ENCODE data around the gene TGFBR3. TPM values are rescaled to one million over a fixed set of nuclear protein-coding genes. Genes with fewer than 3 reads are reported as not detected.

The TGFBR3 gene
- total RNA-seq, 1 experiment from 2014 or later, result 3.1 TPM

DNA sequence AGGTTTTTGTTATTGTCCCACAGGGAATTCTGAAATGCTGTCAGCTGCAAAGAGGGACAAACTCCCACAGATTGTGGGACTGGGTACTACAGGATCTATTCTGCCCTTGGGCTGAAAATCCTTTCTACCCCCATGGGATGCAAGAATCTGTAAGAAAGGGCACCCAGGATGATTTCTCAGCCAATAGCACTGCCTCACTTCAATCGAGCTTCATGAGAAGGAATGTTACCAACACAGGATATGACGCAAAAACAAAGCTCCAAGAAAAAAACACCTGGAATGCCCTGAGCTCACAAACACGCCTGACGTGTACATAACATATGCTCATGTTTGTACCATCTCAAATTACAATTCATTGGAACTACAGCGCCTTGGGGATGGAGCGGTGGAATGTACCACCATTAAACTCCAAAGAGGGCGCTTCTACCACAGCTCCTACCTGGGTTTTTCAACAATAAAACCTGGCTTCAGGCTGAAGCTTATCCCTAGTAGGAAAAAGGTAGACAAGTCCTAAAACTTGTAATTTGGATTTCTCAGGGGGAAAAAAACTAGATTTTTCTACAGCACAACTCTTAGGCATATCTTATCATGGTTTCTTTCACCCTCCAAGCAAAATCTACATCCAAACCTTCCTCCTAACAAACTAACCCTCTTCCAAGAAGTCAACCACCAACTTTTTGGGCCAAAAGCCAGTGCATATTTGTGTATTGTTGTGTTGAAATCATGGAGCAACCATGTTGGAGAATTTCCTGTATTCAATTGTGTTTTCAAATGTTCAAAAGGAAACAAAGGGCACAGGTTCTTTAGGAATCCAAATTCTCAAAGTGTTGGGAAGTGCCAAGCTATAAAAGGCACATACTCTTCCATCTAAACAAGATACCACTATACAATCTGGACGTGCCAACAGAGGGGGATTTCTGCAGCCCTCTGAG, 78.9 kb downstream of the TGFBR3 start:
- intact Hi-C loops (cut with micrococcal nuclease; ENCODE audit: unreplicated experiment), result no loop called here
- ChIA-PET POLR2A (ENCODE audit: low non-redundant PET) (no interaction called here), CTCF (no interaction called here)
- Histone ChIP-seq H3K36me3 (ENCODE audit: insufficient read depth, low read length, poor library complexity, severe bottlenecking) (no peaks in the 10 kb centered on the region), H3K4me1 (ENCODE audit: insufficient read depth, low read length, poor library complexity, severe bottlenecking) (peaks cover 42% of the 10 kb centered on the region), H3K9me3 (ENCODE audit: low read depth, low read length, poor library complexity, severe bottlenecking) (no peaks in the 10 kb centered on the region), H3K4me3 (ENCODE audit: low read depth, low read length, poor library complexity, severe bottlenecking) (no peak overlapping the region), H3K27me3 (replicated peaks; ENCODE audit: insufficient read depth, low read depth, low read length, poor library complexity) (no peaks in the 10 kb centered on the region), H3K27ac (ENCODE audit: low read depth, low read length, poor library complexity, severe bottlenecking) (no peak overlapping the region)
- TF ChIP-seq EZH2 (IDR thresholded peaks at IDR 0.05; ENCODE audit: borderline replicate concordance, low read depth, low read length, poor library complexity, severe bottlenecking), result no peak
- TF ChIP-seq, protein P1, sequence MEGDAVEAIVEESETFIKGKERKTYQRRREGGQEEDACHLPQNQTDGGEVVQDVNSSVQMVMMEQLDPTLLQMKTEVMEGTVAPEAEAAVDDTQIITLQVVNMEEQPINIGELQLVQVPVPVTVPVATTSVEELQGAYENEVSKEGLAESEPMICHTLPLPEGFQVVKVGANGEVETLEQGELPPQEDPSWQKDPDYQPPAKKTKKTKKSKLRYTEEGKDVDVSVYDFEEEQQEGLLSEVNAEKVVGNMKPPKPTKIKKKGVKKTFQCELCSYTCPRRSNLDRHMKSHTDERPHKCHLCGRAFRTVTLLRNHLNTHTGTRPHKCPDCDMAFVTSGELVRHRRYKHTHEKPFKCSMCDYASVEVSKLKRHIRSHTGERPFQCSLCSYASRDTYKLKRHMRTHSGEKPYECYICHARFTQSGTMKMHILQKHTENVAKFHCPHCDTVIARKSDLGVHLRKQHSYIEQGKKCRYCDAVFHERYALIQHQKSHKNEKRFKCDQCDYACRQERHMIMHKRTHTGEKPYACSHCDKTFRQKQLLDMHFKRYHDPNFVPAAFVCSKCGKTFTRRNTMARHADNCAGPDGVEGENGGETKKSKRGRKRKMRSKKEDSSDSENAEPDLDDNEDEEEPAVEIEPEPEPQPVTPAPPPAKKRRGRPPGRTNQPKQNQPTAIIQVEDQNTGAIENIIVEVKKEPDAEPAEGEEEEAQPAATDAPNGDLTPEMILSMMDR (conservative IDR thresholded peaks at IDR 0.05; ENCODE audit: low read depth, low read length), result no peak
- DNase-seq (ENCODE audit: low spot score), result peak; percentile 51
- BruUV-seq (replicated peaks), result no TSS peak

DNA sequence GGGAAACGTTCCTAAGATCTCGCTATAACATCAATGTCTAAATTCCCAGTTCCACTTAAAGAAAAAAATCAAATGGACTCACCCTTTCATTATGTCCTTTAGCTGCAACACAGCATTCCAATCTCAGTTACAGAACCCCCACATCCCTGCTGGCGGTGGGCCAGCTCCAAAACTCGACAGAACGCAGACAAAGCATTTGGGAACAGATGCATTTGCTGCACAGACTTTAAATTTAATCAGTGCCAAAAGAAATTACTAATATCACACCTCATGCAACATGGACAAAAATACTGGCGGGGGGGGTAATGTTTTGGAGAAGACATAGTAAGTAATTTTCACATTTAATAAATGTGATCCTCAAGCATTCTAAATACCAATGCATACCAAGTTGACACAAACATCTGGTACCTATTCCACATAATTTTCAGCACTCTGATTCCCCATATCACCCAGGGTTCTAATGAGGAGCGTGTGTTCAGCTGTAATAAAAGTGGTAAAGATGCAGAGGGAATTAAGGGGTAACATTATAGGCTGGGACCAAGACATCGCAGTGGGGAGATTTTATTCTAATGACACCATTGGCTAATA, 79.7 kb downstream of the TGFBR3 start:
- ChIA-PET CTCF (no interaction called here), POLR2A (ENCODE audit: low non-redundant PET) (no interaction called here)
- TF ChIP-seq, protein P1 (conservative IDR thresholded peaks at IDR 0.05; ENCODE audit: low read depth, low read length), result no peak
- TF ChIP-seq EZH2 (IDR thresholded peaks at IDR 0.05; ENCODE audit: borderline replicate concordance, low read depth, low read length, poor library complexity, severe bottlenecking), result no peak
- BruUV-seq (replicated peaks), result no TSS peak
- Histone ChIP-seq H3K9me3 (ENCODE audit: low read depth, low read length, poor library complexity, severe bottlenecking) (no peaks in the 10 kb centered on the region), H3K27me3 (replicated peaks; ENCODE audit: insufficient read depth, low read depth, low read length, poor library complexity) (no peaks in the 10 kb centered on the region), H3K36me3 (ENCODE audit: insufficient read depth, low read length, poor library complexity, severe bottlenecking) (no peaks in the 10 kb centered on the region), H3K27ac (ENCODE audit: low read depth, low read length, poor library complexity, severe bottlenecking) (no peak overlapping the region), H3K4me3 (ENCODE audit: low read depth, low read length, poor library complexity, severe bottlenecking) (no peak overlapping the region), H3K4me1 (ENCODE audit: insufficient read depth, low read length, poor library complexity, severe bottlenecking) (peaks cover 42% of the 10 kb centered on the region)
- no peak for DNase-seq (ENCODE audit: low spot score)
- intact Hi-C loops (cut with micrococcal nuclease; ENCODE audit: unreplicated experiment), result no loop called here

DNA sequence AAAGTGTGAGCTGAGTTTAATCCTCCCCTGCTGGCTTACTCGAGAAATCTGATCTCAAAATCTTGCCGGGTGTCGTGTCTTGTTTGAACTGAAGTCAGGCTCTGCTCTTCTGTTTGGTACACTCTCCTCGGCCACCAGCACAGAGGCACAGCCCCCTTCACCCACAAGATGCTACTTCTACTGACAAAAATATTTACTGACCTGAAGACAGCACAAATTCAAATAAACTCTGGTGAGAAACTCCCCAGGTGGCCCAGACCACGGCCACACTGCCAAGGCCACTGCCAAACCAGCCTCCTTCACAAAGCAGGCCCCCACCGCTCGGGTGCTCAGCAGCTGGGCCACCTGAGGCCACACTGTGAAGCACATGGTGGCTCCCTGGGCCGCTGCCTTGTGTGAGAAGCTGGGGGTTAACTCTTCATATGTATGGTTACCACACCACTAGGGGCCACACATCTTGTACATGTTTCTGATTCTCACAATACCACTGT, 80.6 kb downstream of the TGFBR3 start:
- Histone ChIP-seq H3K4me3 (ENCODE audit: low read depth, low read length, poor library complexity, severe bottlenecking) (no peak overlapping the region), H3K36me3 (ENCODE audit: insufficient read depth, low read length, poor library complexity, severe bottlenecking) (no peaks in the 10 kb centered on the region), H3K4me1 (ENCODE audit: insufficient read depth, low read length, poor library complexity, severe bottlenecking) (peaks cover 42% of the 10 kb centered on the region), H3K27ac (ENCODE audit: low read depth, low read length, poor library complexity, severe bottlenecking) (peak overlapping the region; percentile 2), H3K9me3 (ENCODE audit: low read depth, low read length, poor library complexity, severe bottlenecking) (no peaks in the 10 kb centered on the region), H3K27me3 (replicated peaks; ENCODE audit: insufficient read depth, low read depth, low read length, poor library complexity) (no peaks in the 10 kb centered on the region)
- CTCF ChIA-PET, result no interaction called here
- BruUV-seq (replicated peaks), result no TSS peak
- intact Hi-C loops (cut with micrococcal nuclease; ENCODE audit: unreplicated experiment), result no loop called here
- POLR2A ChIA-PET (ENCODE audit: low non-redundant PET), result no interaction called here
- no peak for DNase-seq (ENCODE audit: low spot score)
- TF ChIP-seq, protein P1 (conservative IDR thresholded peaks at IDR 0.05; ENCODE audit: low read depth, low read length), result no peak
- TF ChIP-seq EZH2 (IDR thresholded peaks at IDR 0.05; ENCODE audit: borderline replicate concordance, low read depth, low read length, poor library complexity, severe bottlenecking), result no peak

All from A673 (cell line).